ENCODE measurements around the gene PDPK1.

Gene PDPK1

DNA sequence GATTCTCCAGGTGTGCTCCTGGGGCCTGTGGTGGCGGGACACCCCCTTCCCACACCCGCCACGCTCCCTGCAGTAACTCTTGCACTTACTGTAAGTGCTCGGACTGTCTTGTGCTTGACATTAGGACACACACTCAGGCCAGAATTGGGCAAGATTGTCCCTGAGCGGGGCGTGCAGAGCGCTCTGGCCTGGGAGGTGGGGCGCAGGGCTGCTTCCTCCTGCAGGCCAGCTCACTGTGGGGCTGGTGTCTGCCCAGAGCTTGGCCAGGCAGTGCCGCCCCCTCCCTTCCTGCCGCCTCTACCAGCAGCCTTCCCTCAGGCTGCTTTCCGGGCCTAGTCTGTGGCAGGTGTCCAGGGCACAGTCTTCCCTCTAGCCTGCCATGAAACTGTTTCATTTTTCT is 30.2 kb upstream of the PDPK1 start:
- TF ChIP-seq, protein P1, sequence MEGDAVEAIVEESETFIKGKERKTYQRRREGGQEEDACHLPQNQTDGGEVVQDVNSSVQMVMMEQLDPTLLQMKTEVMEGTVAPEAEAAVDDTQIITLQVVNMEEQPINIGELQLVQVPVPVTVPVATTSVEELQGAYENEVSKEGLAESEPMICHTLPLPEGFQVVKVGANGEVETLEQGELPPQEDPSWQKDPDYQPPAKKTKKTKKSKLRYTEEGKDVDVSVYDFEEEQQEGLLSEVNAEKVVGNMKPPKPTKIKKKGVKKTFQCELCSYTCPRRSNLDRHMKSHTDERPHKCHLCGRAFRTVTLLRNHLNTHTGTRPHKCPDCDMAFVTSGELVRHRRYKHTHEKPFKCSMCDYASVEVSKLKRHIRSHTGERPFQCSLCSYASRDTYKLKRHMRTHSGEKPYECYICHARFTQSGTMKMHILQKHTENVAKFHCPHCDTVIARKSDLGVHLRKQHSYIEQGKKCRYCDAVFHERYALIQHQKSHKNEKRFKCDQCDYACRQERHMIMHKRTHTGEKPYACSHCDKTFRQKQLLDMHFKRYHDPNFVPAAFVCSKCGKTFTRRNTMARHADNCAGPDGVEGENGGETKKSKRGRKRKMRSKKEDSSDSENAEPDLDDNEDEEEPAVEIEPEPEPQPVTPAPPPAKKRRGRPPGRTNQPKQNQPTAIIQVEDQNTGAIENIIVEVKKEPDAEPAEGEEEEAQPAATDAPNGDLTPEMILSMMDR (IDR thresholded peaks at IDR 0.05; ENCODE audit: borderline replicate concordance, insufficient read depth, low read depth, low read length): no peak
- H3K4me3 ChIP-seq (ENCODE audit: low read depth, low read length): no peak overlapping the region

DNA sequence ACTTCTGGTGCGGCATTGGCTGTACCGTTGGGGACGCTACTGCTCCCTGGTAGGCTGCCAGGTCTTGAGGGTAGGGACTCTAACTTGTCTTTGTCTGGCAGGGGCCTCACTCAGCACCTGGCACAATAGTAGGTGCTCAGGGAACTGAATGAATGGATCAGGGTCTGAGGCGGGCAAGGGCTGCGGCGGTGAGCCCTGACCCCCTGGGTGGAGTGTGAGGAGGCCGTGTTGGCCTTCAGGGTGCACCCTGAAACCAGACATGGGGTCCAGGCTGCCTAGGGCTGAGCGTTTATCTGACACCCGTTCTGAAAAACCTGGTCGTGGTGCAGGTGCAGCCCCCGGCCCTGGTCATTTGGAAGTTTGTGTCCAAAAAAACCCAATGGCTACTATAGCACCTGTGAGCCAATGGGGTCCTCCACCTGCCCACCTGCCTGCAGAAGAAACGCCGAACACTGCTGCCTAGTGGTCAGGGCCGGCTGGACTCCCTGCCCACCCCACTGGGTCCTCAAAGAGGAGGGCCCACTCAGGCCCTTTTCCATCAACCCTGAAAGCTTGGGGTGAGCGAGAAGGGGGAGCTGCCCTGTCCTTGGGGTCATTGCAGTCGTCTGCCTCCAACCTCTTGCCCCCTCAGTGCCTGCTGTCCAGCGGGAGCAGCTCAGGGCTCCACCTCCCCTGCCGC is 29.0 kb upstream of the PDPK1 start:
- TF ChIP-seq, protein P1 (IDR thresholded peaks at IDR 0.05; ENCODE audit: borderline replicate concordance, insufficient read depth, low read depth, low read length): no peak
- H3K4me3 ChIP-seq (ENCODE audit: low read depth, low read length): no peak overlapping the region

DNA sequence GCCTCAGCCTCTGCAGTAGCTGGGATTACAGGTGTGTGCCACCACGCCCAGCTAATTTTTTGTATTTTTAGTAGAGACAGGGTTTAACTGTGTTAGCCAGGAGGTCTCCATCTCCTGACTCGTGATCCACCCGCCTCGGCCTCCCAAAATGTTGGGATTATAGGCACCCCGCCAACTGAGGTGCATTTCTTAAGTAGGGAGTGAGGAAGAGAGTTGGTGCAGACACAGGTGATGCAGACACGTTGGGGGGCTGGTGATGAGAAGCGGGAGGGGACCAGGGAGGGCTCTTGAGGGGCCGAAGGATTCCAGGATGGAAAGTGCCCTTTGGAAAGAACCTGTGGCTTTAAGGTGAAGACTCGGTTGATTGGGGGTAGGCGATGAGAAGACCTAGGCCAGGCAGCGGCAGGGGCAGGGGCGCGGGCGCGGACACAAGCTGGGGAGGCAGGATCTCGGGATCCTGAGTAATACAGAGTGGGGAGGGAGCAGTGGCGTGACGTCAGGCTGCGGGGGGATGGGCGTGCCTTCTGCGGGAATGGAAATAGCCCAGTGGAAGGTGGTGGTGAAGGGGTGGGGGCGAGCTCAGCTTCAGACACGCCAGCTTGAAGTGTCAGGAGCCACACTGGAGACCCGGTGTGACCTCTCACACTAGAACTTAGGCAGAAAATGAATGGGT is 26.6 kb upstream of the PDPK1 start:
- TF ChIP-seq, protein P1 (IDR thresholded peaks at IDR 0.05; ENCODE audit: borderline replicate concordance, insufficient read depth, low read depth, low read length): no peak
- no peak overlapping the region for H3K4me3 ChIP-seq (ENCODE audit: low read depth, low read length)

DNA sequence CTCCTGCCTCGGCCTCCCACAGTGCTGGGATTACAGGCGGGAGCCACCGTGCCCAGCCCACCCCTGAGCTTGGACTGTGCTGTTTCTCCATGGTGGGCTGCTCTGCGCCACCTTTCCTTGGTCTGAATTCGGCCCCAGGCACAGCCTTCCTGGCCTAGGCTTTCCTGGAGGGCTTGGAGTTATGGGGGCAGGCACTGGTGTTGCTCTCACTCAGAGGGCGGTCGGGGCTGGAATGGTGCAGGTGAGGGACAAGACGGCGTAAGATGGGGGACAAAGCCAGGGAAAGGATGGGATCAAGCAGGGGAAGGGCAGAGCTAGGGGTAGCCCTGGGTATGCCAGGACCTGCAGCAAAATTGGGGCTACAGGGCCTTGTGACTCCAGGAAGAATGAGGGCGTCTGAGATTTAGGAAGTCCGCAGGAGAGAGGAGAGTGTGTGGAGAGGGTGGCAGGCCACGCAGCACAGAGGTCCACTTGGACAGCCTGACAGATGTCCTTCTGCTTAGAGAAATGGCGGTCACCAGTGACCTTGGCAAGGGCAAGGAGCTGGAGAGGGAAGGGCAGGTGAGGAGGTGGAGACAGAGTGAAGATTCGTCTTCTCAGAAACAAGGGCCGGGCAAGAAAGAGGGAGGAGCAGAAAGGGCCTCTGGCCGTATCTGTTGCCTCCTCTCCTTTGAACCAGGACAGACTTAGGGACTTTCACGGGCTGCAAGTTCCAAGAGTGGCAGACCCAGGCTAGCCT is 25.7 kb upstream of the PDPK1 start:
- TF ChIP-seq, protein P1 (IDR thresholded peaks at IDR 0.05; ENCODE audit: borderline replicate concordance, insufficient read depth, low read depth, low read length): no peak
- H3K4me3 ChIP-seq (ENCODE audit: low read depth, low read length): no peak overlapping the region

DNA sequence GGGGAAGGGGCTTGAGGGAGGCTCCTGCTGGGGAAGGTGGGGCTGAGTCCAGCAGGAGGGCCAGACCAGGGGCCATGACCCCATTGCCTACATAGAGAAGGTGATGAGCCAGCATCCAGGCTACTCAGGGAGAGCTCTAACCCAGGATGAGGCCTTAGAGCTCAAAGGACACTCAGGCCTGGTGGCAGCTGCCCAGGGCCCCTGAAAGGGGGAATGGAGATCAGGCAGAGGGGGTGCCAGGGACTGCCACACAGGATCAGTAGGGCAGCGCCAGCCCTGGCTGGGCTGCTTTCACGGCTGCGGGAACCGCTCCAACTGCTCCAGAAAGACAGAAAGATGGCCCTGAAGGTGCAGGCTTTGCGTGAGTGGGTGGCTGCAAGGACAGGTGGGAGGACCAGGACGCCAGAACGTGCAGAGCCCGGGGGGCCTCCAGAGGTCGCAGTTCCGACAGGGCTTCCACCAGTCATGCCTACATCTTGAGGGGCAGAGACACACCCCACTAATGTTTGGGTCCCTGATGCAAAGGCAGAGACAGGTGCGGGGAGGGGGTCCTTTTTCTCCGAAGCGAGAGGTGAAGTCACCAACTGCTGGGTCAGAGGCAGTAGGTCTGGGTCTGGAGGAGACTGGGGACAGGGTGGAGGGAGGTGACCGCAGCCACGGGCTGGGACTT is 25.0 kb upstream of the PDPK1 start:
- TF ChIP-seq, protein P1 (IDR thresholded peaks at IDR 0.05; ENCODE audit: borderline replicate concordance, insufficient read depth, low read depth, low read length): peak; percentile 24; the same call in 1 of the 2 replicates
- peak overlapping the region; percentile 90 for H3K4me3 ChIP-seq (ENCODE audit: low read depth, low read length)

DNA sequence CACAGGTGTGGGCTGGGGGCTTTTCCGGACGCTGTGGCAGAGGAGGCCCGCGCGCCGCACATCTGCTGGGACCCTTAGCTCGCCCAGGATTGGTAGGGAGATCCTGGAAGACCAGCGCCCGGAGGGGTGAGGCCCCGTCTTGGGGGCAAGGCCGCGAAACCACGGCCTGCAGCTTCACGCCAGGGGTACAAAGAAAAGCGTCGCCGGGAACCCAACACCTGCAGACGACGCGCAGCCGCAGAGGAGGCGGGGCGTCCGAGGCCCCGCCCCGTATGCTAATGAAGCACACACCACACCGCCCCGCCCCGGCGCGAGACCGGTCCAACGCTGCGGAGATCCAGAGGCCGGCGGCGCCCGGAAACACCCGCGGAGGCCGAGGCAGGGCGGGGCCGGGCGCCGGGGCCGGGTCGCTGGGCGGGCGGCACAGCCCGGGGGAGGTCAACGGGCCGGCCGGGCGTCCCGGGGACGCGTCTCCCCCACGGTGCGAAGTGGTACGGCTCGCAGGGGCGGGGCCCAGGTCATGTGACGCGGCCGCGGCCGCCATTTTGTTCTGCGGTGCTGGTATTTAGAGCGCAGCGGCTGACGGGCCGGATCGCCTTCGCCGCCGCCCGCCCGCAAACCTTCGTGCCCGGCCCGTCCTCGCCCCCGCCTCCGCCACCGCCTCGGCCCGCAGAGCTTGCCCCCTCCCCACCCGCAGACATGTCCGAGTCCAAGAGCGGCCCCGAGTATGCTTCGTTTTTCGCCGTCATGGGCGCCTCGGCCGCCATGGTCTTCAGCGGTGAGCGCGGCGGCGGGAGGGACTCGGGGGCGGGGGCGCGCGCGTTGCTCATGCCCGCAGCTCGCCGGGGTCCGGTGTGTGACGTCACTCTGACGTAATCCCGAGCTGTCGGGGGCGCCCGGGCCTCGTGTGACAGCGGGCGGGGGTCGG is 24.2 kb upstream of the PDPK1 start, which contains the start of gene ATP6V0C:
Gene ATP6V0C (plus strand): TSS at position 548 of the 928 bp plus-strand sequence. CDS start 152 bp downstream, at position 700.
- peak within 1 kb of the TSS; percentile 90 for H3K4me3 ChIP-seq (ENCODE audit: low read depth, low read length)
- TF ChIP-seq, protein P1 (IDR thresholded peaks at IDR 0.05; ENCODE audit: borderline replicate concordance, insufficient read depth, low read depth, low read length): no peak
